ENCODE results near the gene CD55.

- TF ChIP-seq POLR2AphosphoS5 (IDR thresholded peaks at IDR 0.05; ENCODE audit: low read depth, low read length), result no peak
- TF ChIP-seq CTCF (IDR thresholded peaks at IDR 0.05 in 2 of 3, conservative IDR thresholded peaks at IDR 0.05 in 1 of 3; ENCODE audit: borderline replicate concordance in 1 of 3, insufficient read depth in 1 of 3, low read depth in 2 of 3, low read length in 2 of 3), result no peak
- no peak for TF ChIP-seq YY1 (IDR thresholded peaks at IDR 0.05; ENCODE audit: extremely low read depth, insufficient replicate concordance, low read depth, low read length)
- TF ChIP-seq FOSL1 (IDR thresholded peaks at IDR 0.05; ENCODE audit: low read depth), result no peak
- no peak for TF ChIP-seq POLR2A (IDR thresholded peaks at IDR 0.05; ENCODE audit: borderline replicate concordance, extremely low read depth, insufficient read depth, insufficient read length)
- TF ChIP-seq EGR1 (IDR thresholded peaks at IDR 0.05; ENCODE audit: low read depth), result no peak
- no peak for TF ChIP-seq EZH2 (IDR thresholded peaks at IDR 0.05)
Observed at GRCh38 chr1:207402744-207403143, 81.3 kb downstream of the CD55 start.
